Subcutaneous adipose tissue (tissue), 4 donors: ENCODE data around the gene FEZ2. TPM values are rescaled to one million over a fixed set of nuclear protein-coding genes. Genes with fewer than 3 reads are reported as not detected.

Source experiments
- total RNA-seq, 4 donors: library from RNA; depleted of rRNA; stranded (reverse); fragments of >200 nt; gene quantifications; one replicate each; pipeline ENCODE4 v1.1.0, GENCODE V29; 2016
- TF ChIP-seq, protein P1 (sequence below): fragments of 450-650 bp; IDR thresholded peaks from one replicate; pipeline ENCODE4 v1.5.1; 2016; ENCODE audit warnings: low read depth, mild to moderate bottlenecking, control low read depth, antibody characterized with exemption, moderate library complexity

The FEZ2 gene
- total RNA-seq, 4 donors from 2014 or later: 55.8 to 95.7 (median 65.5) TPM

DNA sequence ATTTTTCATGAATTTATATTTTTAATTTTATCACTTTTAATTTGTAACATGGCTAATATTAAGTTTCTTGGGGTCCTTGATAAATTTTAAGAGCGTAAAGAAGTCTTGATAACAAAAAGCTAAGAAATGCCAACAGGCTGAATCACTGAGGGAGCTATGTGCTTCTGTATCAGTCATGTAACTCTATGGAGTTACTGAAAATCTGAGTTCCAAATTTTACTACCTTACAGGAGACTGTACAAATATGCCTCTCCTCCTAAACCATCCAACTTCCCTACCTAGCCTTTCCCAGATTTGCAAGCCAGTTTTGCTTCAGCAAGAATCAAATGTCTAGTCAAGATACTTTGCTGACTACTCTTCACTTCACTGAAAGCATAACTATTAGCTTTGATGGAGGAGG, 35.7 kb downstream of the FEZ2 start:
- TF ChIP-seq, protein P1, sequence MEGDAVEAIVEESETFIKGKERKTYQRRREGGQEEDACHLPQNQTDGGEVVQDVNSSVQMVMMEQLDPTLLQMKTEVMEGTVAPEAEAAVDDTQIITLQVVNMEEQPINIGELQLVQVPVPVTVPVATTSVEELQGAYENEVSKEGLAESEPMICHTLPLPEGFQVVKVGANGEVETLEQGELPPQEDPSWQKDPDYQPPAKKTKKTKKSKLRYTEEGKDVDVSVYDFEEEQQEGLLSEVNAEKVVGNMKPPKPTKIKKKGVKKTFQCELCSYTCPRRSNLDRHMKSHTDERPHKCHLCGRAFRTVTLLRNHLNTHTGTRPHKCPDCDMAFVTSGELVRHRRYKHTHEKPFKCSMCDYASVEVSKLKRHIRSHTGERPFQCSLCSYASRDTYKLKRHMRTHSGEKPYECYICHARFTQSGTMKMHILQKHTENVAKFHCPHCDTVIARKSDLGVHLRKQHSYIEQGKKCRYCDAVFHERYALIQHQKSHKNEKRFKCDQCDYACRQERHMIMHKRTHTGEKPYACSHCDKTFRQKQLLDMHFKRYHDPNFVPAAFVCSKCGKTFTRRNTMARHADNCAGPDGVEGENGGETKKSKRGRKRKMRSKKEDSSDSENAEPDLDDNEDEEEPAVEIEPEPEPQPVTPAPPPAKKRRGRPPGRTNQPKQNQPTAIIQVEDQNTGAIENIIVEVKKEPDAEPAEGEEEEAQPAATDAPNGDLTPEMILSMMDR: no peak

DNA sequence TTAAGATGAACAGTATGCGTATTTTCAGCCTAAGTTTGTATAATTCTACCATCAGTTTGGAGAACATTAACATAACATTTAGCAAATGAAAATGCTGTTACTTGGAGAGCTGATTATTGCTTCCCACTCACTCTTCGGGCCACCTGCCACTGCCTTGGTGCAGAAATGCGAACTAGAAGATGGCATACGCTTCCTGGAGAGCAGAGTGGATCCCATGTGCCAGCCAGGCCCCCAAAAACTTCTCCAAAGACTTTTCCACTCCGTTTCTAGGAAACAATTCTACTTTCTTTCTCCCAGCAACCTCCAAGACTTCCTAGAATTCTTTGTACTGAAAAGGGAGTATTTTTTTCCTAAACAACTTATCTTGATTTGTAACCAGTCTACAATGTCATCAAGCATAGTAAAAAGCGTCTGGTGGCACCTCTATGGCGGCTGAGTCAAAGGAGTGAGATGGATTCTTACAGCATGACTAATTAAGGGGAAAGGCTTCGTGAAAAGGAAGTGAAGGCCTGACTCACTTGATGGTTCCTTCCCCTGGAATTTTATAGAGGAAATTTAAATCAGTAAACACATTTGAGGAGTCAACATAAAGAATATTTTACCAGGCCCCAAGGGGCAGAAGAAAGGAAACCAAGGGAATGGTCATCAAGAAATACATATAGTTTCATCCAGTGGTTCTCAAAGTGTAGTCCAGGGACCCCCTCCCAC, 36.6 kb downstream of the FEZ2 start:
- TF ChIP-seq, protein P1: no peak

DNA sequence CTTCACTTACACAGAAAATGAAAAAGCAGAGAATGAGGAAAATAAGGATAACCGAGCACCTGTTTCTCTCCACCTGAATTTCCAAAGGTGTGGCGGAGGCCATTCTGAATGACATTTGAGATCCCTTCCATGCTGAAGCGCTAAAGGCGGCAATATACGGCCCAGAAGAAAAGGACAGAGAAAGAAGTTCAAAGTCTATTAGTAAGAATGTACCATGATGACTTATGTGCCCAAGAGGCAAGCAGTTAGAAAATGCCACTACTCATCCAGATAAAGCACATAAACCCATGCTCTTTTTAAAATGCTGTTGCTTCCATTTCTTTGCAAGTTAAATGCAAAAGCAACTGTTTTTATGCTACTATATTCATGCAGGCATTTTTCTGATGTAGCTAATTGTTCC, 37.2 kb downstream of the FEZ2 start:
- TF ChIP-seq, protein P1: no peak

DNA sequence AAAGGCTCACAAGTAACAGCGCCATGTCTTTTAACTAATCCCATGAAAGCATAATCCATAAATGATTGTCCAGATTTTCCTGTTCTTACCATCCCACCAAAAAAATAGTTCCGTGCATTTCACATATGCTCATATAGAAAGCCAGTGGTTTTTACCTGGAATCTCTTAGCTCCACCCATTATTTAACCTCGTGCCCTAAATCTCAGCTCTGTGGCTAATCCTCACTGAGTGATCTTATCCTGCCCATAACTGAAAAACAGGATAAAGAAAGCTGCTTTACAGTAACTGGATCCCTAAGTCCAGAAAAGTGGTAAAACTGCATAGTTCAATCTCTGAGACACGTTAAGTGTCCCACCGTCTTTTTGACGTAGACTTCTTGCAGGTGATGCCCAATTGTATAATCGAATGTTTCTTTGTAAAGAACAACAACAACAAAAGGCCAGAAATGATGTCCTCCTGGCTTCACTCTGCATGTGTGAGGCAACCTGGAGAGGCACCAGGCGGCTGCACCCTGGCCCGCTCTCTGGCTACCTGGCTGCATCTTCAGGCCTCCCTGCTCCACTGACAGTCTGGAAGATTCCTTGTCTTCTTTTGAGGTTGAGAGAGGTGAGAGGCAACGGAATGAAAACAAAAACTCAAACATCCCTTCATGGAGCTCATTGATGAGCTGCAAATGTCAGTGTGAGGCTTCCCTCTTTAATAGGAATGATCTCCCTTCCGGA, 38.6 kb downstream of the FEZ2 start:
- TF ChIP-seq, protein P1: no peak

DNA sequence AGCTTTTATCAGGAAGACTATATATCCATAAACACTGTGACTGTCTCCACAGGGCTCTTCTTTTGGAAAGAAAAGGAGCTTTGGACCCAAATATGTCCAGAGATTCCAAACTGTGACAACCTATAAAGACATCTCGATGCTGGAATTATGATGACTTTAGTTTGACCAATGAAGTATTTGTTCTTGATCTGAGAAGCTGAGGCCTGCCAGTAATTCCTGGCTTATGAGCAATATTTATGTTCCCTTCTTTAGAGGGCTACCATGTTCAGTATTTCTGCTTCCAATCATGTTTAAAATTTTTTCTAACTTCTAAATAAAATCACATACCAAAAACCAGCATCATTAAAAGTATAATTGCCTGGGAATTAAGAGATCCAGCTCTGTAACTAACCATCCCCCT, 41.1 kb downstream of the FEZ2 start:
- TF ChIP-seq, protein P1: no peak

DNA sequence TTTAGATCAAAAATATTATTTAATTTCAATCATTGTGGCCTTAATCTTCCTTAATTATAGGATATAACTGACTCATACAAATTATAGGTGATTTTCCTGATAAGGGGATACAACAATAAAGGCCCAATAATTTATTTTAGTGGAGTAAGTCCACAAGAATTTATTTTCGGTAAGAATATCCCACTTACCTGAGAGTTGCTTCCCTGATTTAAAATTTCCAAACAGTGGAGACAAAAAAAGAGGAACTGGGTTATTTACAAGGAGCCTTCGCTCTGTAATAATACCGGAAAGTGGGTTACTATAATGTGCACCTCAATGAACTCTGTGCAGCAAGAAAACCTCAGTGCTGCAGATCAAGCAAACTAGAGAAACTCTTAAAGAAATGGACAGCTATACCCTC, 42.2 kb downstream of the FEZ2 start:
- TF ChIP-seq, protein P1: no peak

DNA sequence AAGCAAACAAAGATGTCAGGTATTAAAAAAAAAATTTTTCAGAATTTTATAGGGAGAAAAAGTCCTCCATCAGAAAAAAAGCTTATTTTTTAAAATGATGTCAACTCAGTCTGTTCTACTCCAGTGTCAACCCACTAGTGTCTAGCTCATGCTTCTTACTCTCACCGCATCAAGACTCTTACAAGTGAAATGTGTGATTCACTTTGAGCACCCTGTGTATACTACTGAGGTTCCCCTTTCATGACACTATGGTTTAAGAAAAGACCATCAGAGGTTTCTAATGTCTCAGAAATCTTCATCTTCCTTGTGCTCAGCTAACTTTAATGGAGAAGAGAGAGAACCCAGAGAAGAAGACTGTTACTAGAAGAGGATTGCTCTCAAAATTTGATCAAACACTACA, 43.4 kb downstream of the FEZ2 start:
- TF ChIP-seq, protein P1: no peak
